ENCODE results near the gene ZNF277. TPM values are rescaled to one million over a fixed set of nuclear protein-coding genes. Genes with fewer than 3 reads are reported as not detected.

The ZNF277 gene, protein sequence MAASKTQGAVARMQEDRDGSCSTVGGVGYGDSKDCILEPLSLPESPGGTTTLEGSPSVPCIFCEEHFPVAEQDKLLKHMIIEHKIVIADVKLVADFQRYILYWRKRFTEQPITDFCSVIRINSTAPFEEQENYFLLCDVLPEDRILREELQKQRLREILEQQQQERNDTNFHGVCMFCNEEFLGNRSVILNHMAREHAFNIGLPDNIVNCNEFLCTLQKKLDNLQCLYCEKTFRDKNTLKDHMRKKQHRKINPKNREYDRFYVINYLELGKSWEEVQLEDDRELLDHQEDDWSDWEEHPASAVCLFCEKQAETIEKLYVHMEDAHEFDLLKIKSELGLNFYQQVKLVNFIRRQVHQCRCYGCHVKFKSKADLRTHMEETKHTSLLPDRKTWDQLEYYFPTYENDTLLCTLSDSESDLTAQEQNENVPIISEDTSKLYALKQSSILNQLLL
- polyA plus RNA-seq (13.2 to 20.2 TPM (median 14.3 TPM) in 3 replicates), polyA minus RNA-seq (0.98 to 20.5 TPM (median 13.2 TPM) in 3 replicates)
- 53.8 TPM for polyA plus RNA-seq (2011; ENCODE audit: low read depth)
- 14.5 and 21.6 TPM in 2 replicates for polyA plus RNA-seq (2011; cell fraction: cytosol; rRNA removed)
- polyA plus RNA-seq (2011; cell fraction: nucleus; rRNA removed), result 7.5 and 11.5 TPM in 2 replicates
- 15.4 and 28.9 TPM in 2 replicates for polyA plus RNA-seq (2012; ENCODE audit: low replicate concordance)
- polyA minus RNA-seq (2011; cell fraction: cytosol; rRNA and poly(A)+ RNA removed), result 30.3 TPM
- 13.2 and 19.5 TPM in 2 replicates for polyA minus RNA-seq (2011; cell fraction: nucleus; rRNA and poly(A)+ RNA removed)

DNA sequence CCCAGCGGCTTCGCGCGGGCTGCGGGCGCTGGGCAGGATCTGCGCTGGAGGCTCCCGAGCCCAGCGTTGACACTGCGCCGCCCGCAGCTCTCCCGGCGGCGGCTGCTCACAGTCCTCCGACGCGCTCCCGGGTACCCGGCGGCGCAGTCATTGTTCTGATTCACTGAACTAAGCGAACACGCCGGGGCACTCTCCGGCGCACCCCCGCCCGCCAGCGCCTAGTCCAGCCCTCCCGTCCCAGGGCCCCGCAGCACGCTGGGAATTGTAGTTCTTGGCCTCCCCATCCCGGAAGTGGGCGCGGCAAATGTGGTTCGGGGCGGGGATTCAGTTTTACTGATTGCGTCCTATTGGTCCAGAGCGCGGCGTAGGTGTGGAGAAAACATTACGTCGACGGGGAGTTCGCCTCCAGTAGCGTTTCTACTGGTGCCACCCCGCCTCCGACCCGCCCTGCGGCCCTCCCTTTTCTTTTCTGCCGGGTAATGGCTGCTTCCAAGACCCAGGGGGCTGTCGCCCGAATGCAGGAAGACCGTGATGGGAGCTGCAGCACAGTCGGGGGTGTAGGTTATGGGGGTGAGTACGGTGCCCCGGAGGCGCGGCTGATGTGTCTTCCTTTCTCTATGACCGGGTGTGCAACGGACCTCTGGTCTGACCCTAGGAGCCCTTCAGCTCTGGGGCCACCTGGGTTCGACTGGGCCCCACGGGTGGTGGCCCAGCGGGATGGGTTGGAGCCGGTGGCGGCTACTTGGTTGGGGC, at the start of gene ZNF277, which contains the start of gene DOCK4:
Gene ZNF277 (plus strand): TSS at position 458 of the 753 bp plus-strand sequence. CDS start 22 bp downstream, at position 480.
Gene DOCK4 (minus strand): TSS at position 162 of the 753 bp plus-strand sequence. CDS start 261 bp downstream, outside the sequence.
- H2AFZ ChIP-seq (ENCODE audit: control insufficient read depth, low read length), result peak within 1 kb of the TSS; percentile 94
- H3K9me1 ChIP-seq (ENCODE audit: control insufficient read depth, extremely low read depth, insufficient read depth, low read length), result no peaks in the 10 kb centered on the region
- dilution Hi-C loops (cut with MboI; ENCODE audit: extremely low pct_ligation_motif_present, low sequenced_read_pairs), result no loop called here
- H3K9me3 ChIP-seq (ENCODE audit: control insufficient read depth, low read depth, low read length), result no peaks in the 10 kb centered on the region
- H3K4me2 ChIP-seq (ENCODE audit: control insufficient read depth, extremely low read depth, insufficient read depth, low read depth, low read length), result peak within 1 kb of the TSS; percentile 80
- H3K4me1 ChIP-seq (ENCODE audit: control insufficient read depth, extremely low read depth, insufficient read depth, low read length), result peaks cover 13% of the 10 kb centered on the region
- H3K27ac ChIP-seq (ENCODE audit: control insufficient read depth, insufficient read depth, low read length), result peak within 1 kb of the TSS; percentile 78
- DNase-seq (ENCODE audit: low read depth, low spot score) (peak; percentile 77), FAIRE-seq (no peak)
- no peaks in the 10 kb centered on the region for H3K36me3 ChIP-seq (ENCODE audit: control insufficient read depth in 2 of 2, extremely low read depth in 1 of 2, insufficient read depth in 2 of 2, low read length in 2 of 2)
- peak within 1 kb of the TSS; percentile 89 for H3K9ac ChIP-seq (ENCODE audit: control insufficient read depth, extremely low read depth, insufficient read depth, low read length)
- peak within 1 kb of the TSS; percentile 65 to 98 (median 88) for H3K4me3 ChIP-seq (ENCODE audit: control insufficient read depth in 2 of 3, extremely low read depth in 1 of 3, insufficient read depth in 2 of 3, low read depth in 1 of 3, low read length in 3 of 3)
- peaks cover 80% of the 10 kb centered on the region for H3K79me2 ChIP-seq (ENCODE audit: control insufficient read depth, insufficient read depth, low read length)
- no peaks in the 10 kb centered on the region for H4K20me1 ChIP-seq (ENCODE audit: control insufficient read depth, extremely low read depth, insufficient read depth, low read length)
- TF ChIP-seq EZH2 (IDR thresholded peaks at IDR 0.05; ENCODE audit: low read length), result no peak
- TF ChIP-seq, protein P1, sequence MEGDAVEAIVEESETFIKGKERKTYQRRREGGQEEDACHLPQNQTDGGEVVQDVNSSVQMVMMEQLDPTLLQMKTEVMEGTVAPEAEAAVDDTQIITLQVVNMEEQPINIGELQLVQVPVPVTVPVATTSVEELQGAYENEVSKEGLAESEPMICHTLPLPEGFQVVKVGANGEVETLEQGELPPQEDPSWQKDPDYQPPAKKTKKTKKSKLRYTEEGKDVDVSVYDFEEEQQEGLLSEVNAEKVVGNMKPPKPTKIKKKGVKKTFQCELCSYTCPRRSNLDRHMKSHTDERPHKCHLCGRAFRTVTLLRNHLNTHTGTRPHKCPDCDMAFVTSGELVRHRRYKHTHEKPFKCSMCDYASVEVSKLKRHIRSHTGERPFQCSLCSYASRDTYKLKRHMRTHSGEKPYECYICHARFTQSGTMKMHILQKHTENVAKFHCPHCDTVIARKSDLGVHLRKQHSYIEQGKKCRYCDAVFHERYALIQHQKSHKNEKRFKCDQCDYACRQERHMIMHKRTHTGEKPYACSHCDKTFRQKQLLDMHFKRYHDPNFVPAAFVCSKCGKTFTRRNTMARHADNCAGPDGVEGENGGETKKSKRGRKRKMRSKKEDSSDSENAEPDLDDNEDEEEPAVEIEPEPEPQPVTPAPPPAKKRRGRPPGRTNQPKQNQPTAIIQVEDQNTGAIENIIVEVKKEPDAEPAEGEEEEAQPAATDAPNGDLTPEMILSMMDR (optimal IDR thresholded peaks at IDR 0.05 in 1 of 3, IDR thresholded peaks at IDR 0.05 in 1 of 3, conservative IDR thresholded peaks at IDR 0.05 in 1 of 3; ENCODE audit: extremely low read depth in 1 of 3, insufficient read depth in 2 of 3, low read length in 3 of 3), result peak in 1 of 3 experiments; percentile 20
- no peaks in the 10 kb centered on the region for H3K27me3 ChIP-seq (ENCODE audit: control insufficient read depth, extremely low read depth, insufficient read depth, low read length)

DNA sequence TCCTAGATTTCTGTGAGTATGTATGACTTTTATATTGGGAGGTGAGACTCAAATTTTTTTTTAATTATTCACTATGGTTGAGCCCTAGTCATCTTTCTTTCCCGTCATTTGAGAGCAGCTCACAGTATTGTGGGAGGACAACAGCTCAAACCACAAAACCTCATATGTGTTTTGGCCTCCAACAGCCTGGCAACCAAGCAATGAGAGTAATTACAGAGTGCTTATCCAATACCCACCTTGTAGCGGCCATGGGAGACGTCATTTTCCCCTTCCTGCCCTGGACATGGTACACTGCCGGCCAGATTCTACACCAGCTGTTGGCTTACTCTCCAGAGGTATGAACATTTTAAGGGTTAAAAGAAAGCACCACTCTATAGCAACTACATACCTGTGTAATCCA, 49.4 kb upstream of the ZNF277 start:
- TF ChIP-seq, protein P1 (optimal IDR thresholded peaks at IDR 0.05 in 1 of 3, IDR thresholded peaks at IDR 0.05 in 1 of 3, conservative IDR thresholded peaks at IDR 0.05 in 1 of 3; ENCODE audit: extremely low read depth in 1 of 3, insufficient read depth in 2 of 3, low read length in 3 of 3), result no peak
- TF ChIP-seq EZH2 (IDR thresholded peaks at IDR 0.05; ENCODE audit: low read length), result no peak
- H4K20me1 ChIP-seq (ENCODE audit: control insufficient read depth, extremely low read depth, insufficient read depth, low read length), result no peaks in the 10 kb centered on the region
- peaks cover 11% of the 10 kb centered on the region for H3K4me1 ChIP-seq (ENCODE audit: control insufficient read depth, extremely low read depth, insufficient read depth, low read length)
- no peaks in the 10 kb centered on the region for H3K27me3 ChIP-seq (ENCODE audit: control insufficient read depth, extremely low read depth, insufficient read depth, low read length)
- dilution Hi-C loops (cut with MboI; ENCODE audit: extremely low pct_ligation_motif_present, low sequenced_read_pairs), result no loop called here
- FAIRE-seq (peak; percentile 80), DNase-seq (ENCODE audit: low read depth, low spot score) (no peak)
- H3K4me2 ChIP-seq (ENCODE audit: control insufficient read depth, extremely low read depth, insufficient read depth, low read depth, low read length), result no peak overlapping the region
- no peaks in the 10 kb centered on the region for H3K9me3 ChIP-seq (ENCODE audit: control insufficient read depth, low read depth, low read length)
- H3K36me3 ChIP-seq (ENCODE audit: control insufficient read depth in 2 of 2, extremely low read depth in 1 of 2, insufficient read depth in 2 of 2, low read length in 2 of 2), result no peaks in the 10 kb centered on the region
- no peak overlapping the region for H2AFZ ChIP-seq (ENCODE audit: control insufficient read depth, low read length)
- H3K79me2 ChIP-seq (ENCODE audit: control insufficient read depth, insufficient read depth, low read length), result peaks cover 22% of the 10 kb centered on the region
- H3K9me1 ChIP-seq (ENCODE audit: control insufficient read depth, extremely low read depth, insufficient read depth, low read length), result no peaks in the 10 kb centered on the region
- no peak overlapping the region for H3K9ac ChIP-seq (ENCODE audit: control insufficient read depth, extremely low read depth, insufficient read depth, low read length)
- H3K27ac ChIP-seq (ENCODE audit: control insufficient read depth, insufficient read depth, low read length), result no peak overlapping the region
- no peak overlapping the region for H3K4me3 ChIP-seq (ENCODE audit: control insufficient read depth in 2 of 3, extremely low read depth in 1 of 3, insufficient read depth in 2 of 3, low read depth in 1 of 3, low read length in 3 of 3)
